Right lobe of liver (tissue), 4 donors: ENCODE data around the gene PPRC1.

Source experiments
- POLR2A ChIP-seq: fragments of 450-650 bp; IDR thresholded peaks from one replicate; pipeline ENCODE4 v1.6.1; 2017; ENCODE audit warnings: antibody characterized with exemption, mild to moderate bottlenecking
- TF ChIP-seq, protein P1 (sequence below), 4 donors: fragments of 200-600 bp in 3 of 4; fragments of 450-650 bp in 1 of 4; IDR thresholded peaks; one replicate each; pipeline versions ENCODE4 v1.5.1 to v1.8.0; 2016 to 2022; ENCODE audit warnings: antibody characterized with exemption in 4 of 4, mild to moderate bottlenecking in 2 of 4
- donor health status: DM: no; HTN: no; CAD: no.
- donor health status: DM: no; HTN: no; CAD: no.
- donor health status: DM: no; HTN: yes; CAD: no.

DNA sequence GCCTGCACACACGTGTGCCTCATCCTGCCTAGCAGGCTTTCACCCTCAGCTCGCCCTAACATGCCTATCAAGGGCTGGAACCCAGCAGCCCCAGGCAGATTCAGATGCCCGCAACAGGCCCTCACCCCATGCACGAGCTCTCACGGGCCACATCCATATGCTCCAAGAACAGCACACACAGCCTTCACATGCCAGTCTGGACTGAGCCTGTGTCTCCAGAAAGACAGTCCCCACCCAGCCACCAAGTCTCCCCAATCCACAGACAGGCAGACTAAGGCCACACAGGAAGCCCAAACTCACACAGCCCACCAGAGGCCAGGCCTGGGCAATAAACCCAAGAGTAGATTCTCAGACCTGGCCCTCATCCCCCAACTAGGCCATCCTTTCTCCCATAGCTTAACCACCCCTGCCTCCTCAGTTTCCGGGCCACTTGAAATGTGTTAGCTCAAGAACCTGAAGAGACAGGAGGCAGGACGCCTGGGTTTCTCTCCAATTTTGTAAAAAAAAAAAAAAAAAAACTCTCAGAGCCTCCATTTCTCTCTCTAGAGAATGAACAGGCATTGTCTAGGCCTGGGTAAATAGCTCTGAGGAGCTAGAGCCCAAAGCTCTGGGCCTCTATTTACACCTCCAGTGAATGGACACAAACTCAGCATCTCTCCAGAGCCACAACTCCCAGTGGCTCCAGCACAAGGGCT is 19.4 kb upstream of the PPRC1 start:
- no peak for TF ChIP-seq POLR2A
- TF ChIP-seq, protein P1, sequence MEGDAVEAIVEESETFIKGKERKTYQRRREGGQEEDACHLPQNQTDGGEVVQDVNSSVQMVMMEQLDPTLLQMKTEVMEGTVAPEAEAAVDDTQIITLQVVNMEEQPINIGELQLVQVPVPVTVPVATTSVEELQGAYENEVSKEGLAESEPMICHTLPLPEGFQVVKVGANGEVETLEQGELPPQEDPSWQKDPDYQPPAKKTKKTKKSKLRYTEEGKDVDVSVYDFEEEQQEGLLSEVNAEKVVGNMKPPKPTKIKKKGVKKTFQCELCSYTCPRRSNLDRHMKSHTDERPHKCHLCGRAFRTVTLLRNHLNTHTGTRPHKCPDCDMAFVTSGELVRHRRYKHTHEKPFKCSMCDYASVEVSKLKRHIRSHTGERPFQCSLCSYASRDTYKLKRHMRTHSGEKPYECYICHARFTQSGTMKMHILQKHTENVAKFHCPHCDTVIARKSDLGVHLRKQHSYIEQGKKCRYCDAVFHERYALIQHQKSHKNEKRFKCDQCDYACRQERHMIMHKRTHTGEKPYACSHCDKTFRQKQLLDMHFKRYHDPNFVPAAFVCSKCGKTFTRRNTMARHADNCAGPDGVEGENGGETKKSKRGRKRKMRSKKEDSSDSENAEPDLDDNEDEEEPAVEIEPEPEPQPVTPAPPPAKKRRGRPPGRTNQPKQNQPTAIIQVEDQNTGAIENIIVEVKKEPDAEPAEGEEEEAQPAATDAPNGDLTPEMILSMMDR (IDR thresholded peaks at IDR 0.05): no peak
